MCF 10A (cell line): ENCODE results near the gene PPP2R5A. TPM values are rescaled to one million over a fixed set of nuclear protein-coding genes. Genes with fewer than 3 reads are reported as not detected.

Experiments
- BruUV-seq: library from RNA; stranded (reverse); fragments of 400-500 nt; replicated peaks from 2 replicates; lab custom pipeline; 2021; lab: Mats Ljungman, UMichigan
- CTCF ChIA-PET: fragments of 300-600 bp; sonication (Branson Sonifier 250); formaldehyde crosslinking; extraction: SDS; loops from one replicate; lab custom pipeline; 2021; ENCODE audit warnings: antibody characterized with exemption, inconsistent platforms; lab: Yijun Ruan, JAX
- POLR2A ChIA-PET: fragments of 300-600, 350-650 bp; sonication (Branson Sonifier 250); formaldehyde crosslinking; extraction: SDS; loops from one replicate; lab custom pipeline; 2020; ENCODE audit warnings: antibody characterized with exemption, inconsistent platforms; lab: Yijun Ruan, JAX
- DNase-seq: peaks from one replicate; pipeline ENCODE4 v3.0.0-alpha.2; 2018; ENCODE audit not compliant: unreplicated experiment
- H3K27ac Mint-ChIP-seq: one replicate; pipeline ENCODE4 v1.8.0; 2022; ENCODE audit warnings: mild to moderate bottlenecking, low read depth, mixed read lengths; ENCODE audit not compliant: unreplicated experiment
- H3K27me3 Mint-ChIP-seq: one replicate; pipeline ENCODE4 v1.8.0; 2022; ENCODE audit warnings: mixed read lengths; ENCODE audit not compliant: insufficient read depth, unreplicated experiment
- H3K36me3 Mint-ChIP-seq: one replicate; pipeline ENCODE4 v1.8.0; 2022; ENCODE audit warnings: mild to moderate bottlenecking, moderate library complexity, mixed read lengths; ENCODE audit not compliant: insufficient read depth, unreplicated experiment
- H3K4me1 Mint-ChIP-seq: one replicate; pipeline ENCODE4 v1.8.0; 2022; ENCODE audit warnings: mixed read lengths; ENCODE audit not compliant: insufficient read depth, unreplicated experiment
- H3K4me3 Mint-ChIP-seq: one replicate; pipeline ENCODE4 v1.8.0; 2022; ENCODE audit warnings: mild to moderate bottlenecking, moderate library complexity, mixed read lengths; ENCODE audit not compliant: unreplicated experiment
- H3K9me3 Mint-ChIP-seq: one replicate; pipeline ENCODE4 v1.8.0; 2022; ENCODE audit warnings: mixed read lengths; ENCODE audit not compliant: unreplicated experiment
- CTCF ChIP-seq: fragments of 200-600 bp; IDR thresholded peaks from one replicate; pipeline ENCODE4 v1.8.0; 2022; ENCODE audit warnings: antibody characterized with exemption, mild to moderate bottlenecking; ENCODE audit not compliant: unreplicated experiment
- intact Hi-C: fragments of 100-400 bp; cut with micrococcal nuclease; formaldehyde crosslinking; loops from 2 replicates; pipeline ENCODE4 v1.14.1; 2022
- total RNA-seq: library from RNA; stranded (reverse); gene quantifications from 2 replicates; pipeline ENCODE4 v1.2.3, GENCODE V29; 2022

The PPP2R5A gene
- total RNA-seq, 1 experiment from 2014 or later = 38.6 TPM

- CTCF ChIA-PET = interaction anchor here (0.5 to 7.7 kb wide), 35 partner anchors 8 to 489 kb away, joined by 3 to 278 read pairs (median 6); partner anchors contain the start of genes DTL and INTS7
- POLR2A ChIA-PET = interaction anchor here (0.5 to 6.1 kb wide), 9 partner anchors 58 to 499 kb away, joined by 3 to 64 read pairs (median 4); partner anchors contain the start of genes NSL1 and TATDN3
- Mint-ChIP-seq H3K27me3 (no peaks in the 10 kb centered on the region), H3K4me1 (peaks cover 54% of the 10 kb centered on the region), H3K36me3 (no peaks in the 10 kb centered on the region), H3K9me3 (no peaks in the 10 kb centered on the region), H3K27ac (peak overlapping the region; percentile 25), H3K4me3 (no peak overlapping the region)
- BruUV-seq = no TSS peak
- intact Hi-C loops = loop anchor here (5.0 kb wide), 1 partner anchor 610 kb away; no protein-coding TSS in a partner anchor
- DNase-seq = no peak
- no peak for TF ChIP-seq CTCF
These were observed 7.3 kb downstream of the PPP2R5A start for GRCh38 chr1:212292250-212293105.

- TF ChIP-seq CTCF = peak; percentile 36
These were observed 8.4 kb downstream of the PPP2R5A start for GRCh38 chr1:212293579-212293978.

GRCh38 chr1:212294983-212295382 is 9.8 kb downstream of the PPP2R5A start:
- peak; percentile 43 for DNase-seq
- intact Hi-C loops = loop anchor here (5.0 kb wide), 1 partner anchor 613 kb away; no protein-coding TSS in a partner anchor
- Mint-ChIP-seq H3K27ac (no peak overlapping the region), H3K27me3 (no peaks in the 10 kb centered on the region), H3K4me1 (peaks cover 43% of the 10 kb centered on the region), H3K4me3 (no peak overlapping the region), H3K36me3 (no peaks in the 10 kb centered on the region), H3K9me3 (no peaks in the 10 kb centered on the region)
- POLR2A ChIA-PET = interaction anchor here (0.9 to 6.1 kb wide), 5 partner anchors 8 to 223 kb away, joined by 3 to 64 read pairs (median 6); no protein-coding TSS in a partner anchor
- CTCF ChIA-PET = interaction anchor here (0.6 to 7.7 kb wide), 8 partner anchors 17 to 397 kb away, joined by 3 to 278 read pairs (median 24); partner anchors contain the start of genes DTL and INTS7
- no TSS peak for BruUV-seq
- no peak for TF ChIP-seq CTCF

More at GRCh38 chr1:212293579-212293978, 8.4 kb downstream of the PPP2R5A start:
- H3K4me3 Mint-ChIP-seq = no peak overlapping the region
- DNase-seq = peak; percentile 36
- no peaks in the 10 kb centered on the region for H3K9me3 Mint-ChIP-seq
- intact Hi-C loops = loop anchor here (5.0 kb wide), 1 partner anchor 611 kb away; no protein-coding TSS in a partner anchor
- no TSS peak for BruUV-seq
- peaks cover 47% of the 10 kb centered on the region for H3K4me1 Mint-ChIP-seq
- ChIA-PET POLR2A (interaction anchor here (0.8 to 6.1 kb wide), 7 partner anchors 8 to 245 kb away, joined by 3 to 64 read pairs (median 4); no protein-coding TSS in a partner anchor), CTCF (interaction anchor here (1.0 to 7.7 kb wide), 14 partner anchors 18 to 281 kb away, joined by 3 to 278 read pairs (median 8); partner anchors contain the start of genes DTL and INTS7)
- no peaks in the 10 kb centered on the region for H3K27me3 Mint-ChIP-seq
- no peak overlapping the region for H3K27ac Mint-ChIP-seq
- H3K36me3 Mint-ChIP-seq = no peaks in the 10 kb centered on the region
